CD4-positive, alpha-beta T cell (primary cell): ENCODE data around the gene TGM5. TPM values are rescaled to one million over a fixed set of nuclear protein-coding genes. Genes with fewer than 3 reads are reported as not detected.

Source experiments
- ATAC-seq: fragments of 200-7000 bp; cut with Tn5 transposase; one replicate; pipeline ENCODE4 v1.10.0; 2022; ENCODE audit warnings: mild to moderate bottlenecking; ENCODE audit not compliant: poor library complexity
- CTCF ChIA-PET: fragments of 350-600 bp; sonication (Branson Sonifier 250); formaldehyde crosslinking; loops from one replicate; lab custom pipeline; 2021; ENCODE audit warnings: antibody characterized with exemption, inconsistent platforms; lab: Charles Lee
- POLR2A ChIA-PET: fragments of 350-600 bp; sonication (Branson Sonifier 250); formaldehyde crosslinking; loops from one replicate; lab custom pipeline; 2021; ENCODE audit warnings: antibody characterized with exemption, inconsistent platforms; lab: Charles Lee
- DNase-seq, 14 experiments: peaks; one replicate each; pipeline ENCODE4 v3.0.0-alpha.2; 2013 to 2020; ENCODE audit warnings: mixed read lengths in 2 of 14
- H3K27ac ChIP-seq, 2 donors: one replicate each; pipeline versions ENCODE4 v1.5.1 to v1.7.0; 2013; ENCODE audit warnings: low read length in 2 of 2, low read depth in 1 of 2, mild to moderate bottlenecking in 1 of 2
- H3K27me3 ChIP-seq, 2 experiments: 1 replicate in 1 of 2; 2 replicates in 1 of 2; pipeline versions ENCODE4 v1.6.1 to v1.7.0; 2013; ENCODE audit warnings: low read length in 2 of 2, control low read depth in 1 of 2, mild to moderate bottlenecking in 1 of 2, moderate library complexity in 1 of 2; ENCODE audit not compliant: insufficient read depth in 2 of 2, control insufficient read depth in 1 of 2
- H3K36me3 ChIP-seq: one replicate; pipeline ENCODE4 v1.6.1; 2013; ENCODE audit warnings: low read length, control low read depth; ENCODE audit not compliant: insufficient read depth
- H3K4me1 ChIP-seq: one replicate; pipeline ENCODE4 v1.6.1; 2013; ENCODE audit warnings: low read length, control low read depth; ENCODE audit not compliant: insufficient read depth
- H3K4me3 ChIP-seq: one replicate; pipeline ENCODE4 v1.5.1; 2013; ENCODE audit warnings: mild to moderate bottlenecking, low read length, moderate library complexity
- H3K9me3 ChIP-seq, 2 experiments: 1 replicate in 1 of 2; 2 replicates in 1 of 2; pipeline versions ENCODE4 v1.6.1 to v1.7.0; 2013; ENCODE audit warnings: low read length in 2 of 2, mild to moderate bottlenecking in 2 of 2, control low read depth in 1 of 2, moderate library complexity in 1 of 2; ENCODE audit not compliant: control insufficient read depth in 1 of 2, insufficient read depth in 1 of 2
- H3K27ac Mint-ChIP-seq: one replicate; pipeline ENCODE4 v1.8.0; 2020; ENCODE audit warnings: mixed read lengths
- H3K27me3 Mint-ChIP-seq: one replicate; pipeline ENCODE4 v1.8.0; 2021; ENCODE audit warnings: mixed read lengths
- H3K36me3 Mint-ChIP-seq: one replicate; pipeline ENCODE4 v1.8.0; 2021; ENCODE audit warnings: low read depth, mixed read lengths
- H3K4me1 Mint-ChIP-seq: one replicate; pipeline ENCODE4 v1.8.0; 2021; ENCODE audit warnings: low read depth, mixed read lengths
- H3K4me3 Mint-ChIP-seq: one replicate; pipeline ENCODE4 v1.8.0; 2020; ENCODE audit warnings: mild to moderate bottlenecking, mixed read lengths
- H3K9me3 Mint-ChIP-seq: one replicate; pipeline ENCODE4 v1.8.0; 2020; ENCODE audit warnings: mixed read lengths
- CTCF ChIP-seq: fragments of 200-600 bp; IDR thresholded peaks from one replicate; pipeline ENCODE4 v1.8.0; 2022; ENCODE audit warnings: antibody characterized with exemption, mild to moderate bottlenecking
- intact Hi-C, 2 experiments: fragments of 100-400 bp; cut with DNase I in 1 of 2; cut with micrococcal nuclease in 1 of 2; formaldehyde crosslinking; loops; one replicate each; pipeline versions ENCODE4 v1.15.1 to v1.9.0; 2023 to 2025; cut with DNase I, micrococcal nuclease
- total RNA-seq, 174 experiments: library from RNA in 2 of 174; stranded (reverse) in 2 of 174; gene quantifications; one replicate each; pipeline ENCODE4 v1.2.3 and lab custom pipeline; 2021 to 2026

The TGM5 gene
- total RNA-seq, 2 experiments from 2014 or later, result not detected

GRCh38 chr15:43212951-43213350, 53.8 kb downstream of the TGM5 start:
- DNase-seq (no peak), ATAC-seq (no peak)
- Mint-ChIP-seq H3K27ac (no peak overlapping the region), H3K9me3 (no peaks in the 10 kb centered on the region), H3K36me3 (no peaks in the 10 kb centered on the region), H3K27me3 (peaks cover 10% of the 10 kb centered on the region), H3K4me3 (no peak overlapping the region), H3K4me1 (no peaks in the 10 kb centered on the region)
- ChIA-PET POLR2A (no interaction called here), CTCF (no interaction called here)
- Histone ChIP-seq H3K27ac (no peak overlapping the region), H3K36me3 (no peaks in the 10 kb centered on the region), H3K9me3 (no peaks in the 10 kb centered on the region), H3K4me1 (no peaks in the 10 kb centered on the region), H3K4me3 (no peak overlapping the region), H3K27me3 (peaks cover 1 to 13% of the 10 kb centered on the region in 2 experiments)
- intact Hi-C loops, result no loop called here
- no peak for TF ChIP-seq CTCF

GRCh38 chr15:43212299-43212698, 54.4 kb downstream of the TGM5 start:
- ATAC-seq (no peak), DNase-seq (no peak)
- Histone ChIP-seq H3K36me3 (no peaks in the 10 kb centered on the region), H3K27me3 (peaks cover 3 to 13% of the 10 kb centered on the region in 2 experiments), H3K4me3 (no peak overlapping the region), H3K4me1 (no peaks in the 10 kb centered on the region), H3K9me3 (no peaks in the 10 kb centered on the region), H3K27ac (no peak overlapping the region)
- intact Hi-C loops, result no loop called here
- no peak overlapping the region for H3K4me3 Mint-ChIP-seq
- H3K36me3 Mint-ChIP-seq, result no peaks in the 10 kb centered on the region
- peaks cover 10% of the 10 kb centered on the region for H3K27me3 Mint-ChIP-seq
- H3K27ac Mint-ChIP-seq, result no peak overlapping the region
- no peaks in the 10 kb centered on the region for H3K4me1 Mint-ChIP-seq
- TF ChIP-seq CTCF, result no peak
- no peaks in the 10 kb centered on the region for H3K9me3 Mint-ChIP-seq
- ChIA-PET CTCF (no interaction called here), POLR2A (no interaction called here)

GRCh38 chr15:43211224-43211735, 55.4 kb downstream of the TGM5 start:
- H3K4me3 Mint-ChIP-seq, result no peak overlapping the region
- Histone ChIP-seq H3K27ac (no peak overlapping the region), H3K27me3 (peaks cover 3 to 13% of the 10 kb centered on the region in 2 experiments), H3K4me1 (no peaks in the 10 kb centered on the region), H3K36me3 (no peaks in the 10 kb centered on the region), H3K9me3 (no peaks in the 10 kb centered on the region), H3K4me3 (no peak overlapping the region)
- ATAC-seq (no peak), DNase-seq (no peak)
- intact Hi-C loops, result no loop called here
- H3K9me3 Mint-ChIP-seq, result no peaks in the 10 kb centered on the region
- no peak overlapping the region for H3K27ac Mint-ChIP-seq
- ChIA-PET CTCF (no interaction called here), POLR2A (no interaction called here)
- no peak for TF ChIP-seq CTCF
- no peaks in the 10 kb centered on the region for H3K4me1 Mint-ChIP-seq
- H3K27me3 Mint-ChIP-seq, result peaks cover 10% of the 10 kb centered on the region
- H3K36me3 Mint-ChIP-seq, result no peaks in the 10 kb centered on the region
